ENCODE results near the gene ABAT.

DNA sequence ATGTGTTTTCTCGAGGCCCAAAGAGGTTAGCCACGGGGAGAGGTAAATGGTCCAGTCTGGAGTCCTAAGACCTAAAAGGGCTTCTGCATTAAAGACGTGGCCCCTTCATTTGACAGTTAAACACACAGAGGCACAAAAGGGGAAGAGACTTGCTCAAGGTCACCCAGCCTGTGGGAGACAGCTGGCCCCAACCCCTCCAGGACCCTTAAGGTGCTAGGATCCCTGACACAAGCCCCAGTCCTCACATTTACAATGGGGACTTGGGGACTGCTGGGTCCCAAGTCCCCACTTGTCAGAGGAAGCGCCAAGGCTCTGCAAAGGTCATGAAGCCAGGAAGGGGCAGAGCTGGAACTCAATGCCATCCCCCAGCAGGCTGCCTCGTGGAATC lies 1.7 kb downstream of the ABAT start:
- TF ChIP-seq, protein P1, sequence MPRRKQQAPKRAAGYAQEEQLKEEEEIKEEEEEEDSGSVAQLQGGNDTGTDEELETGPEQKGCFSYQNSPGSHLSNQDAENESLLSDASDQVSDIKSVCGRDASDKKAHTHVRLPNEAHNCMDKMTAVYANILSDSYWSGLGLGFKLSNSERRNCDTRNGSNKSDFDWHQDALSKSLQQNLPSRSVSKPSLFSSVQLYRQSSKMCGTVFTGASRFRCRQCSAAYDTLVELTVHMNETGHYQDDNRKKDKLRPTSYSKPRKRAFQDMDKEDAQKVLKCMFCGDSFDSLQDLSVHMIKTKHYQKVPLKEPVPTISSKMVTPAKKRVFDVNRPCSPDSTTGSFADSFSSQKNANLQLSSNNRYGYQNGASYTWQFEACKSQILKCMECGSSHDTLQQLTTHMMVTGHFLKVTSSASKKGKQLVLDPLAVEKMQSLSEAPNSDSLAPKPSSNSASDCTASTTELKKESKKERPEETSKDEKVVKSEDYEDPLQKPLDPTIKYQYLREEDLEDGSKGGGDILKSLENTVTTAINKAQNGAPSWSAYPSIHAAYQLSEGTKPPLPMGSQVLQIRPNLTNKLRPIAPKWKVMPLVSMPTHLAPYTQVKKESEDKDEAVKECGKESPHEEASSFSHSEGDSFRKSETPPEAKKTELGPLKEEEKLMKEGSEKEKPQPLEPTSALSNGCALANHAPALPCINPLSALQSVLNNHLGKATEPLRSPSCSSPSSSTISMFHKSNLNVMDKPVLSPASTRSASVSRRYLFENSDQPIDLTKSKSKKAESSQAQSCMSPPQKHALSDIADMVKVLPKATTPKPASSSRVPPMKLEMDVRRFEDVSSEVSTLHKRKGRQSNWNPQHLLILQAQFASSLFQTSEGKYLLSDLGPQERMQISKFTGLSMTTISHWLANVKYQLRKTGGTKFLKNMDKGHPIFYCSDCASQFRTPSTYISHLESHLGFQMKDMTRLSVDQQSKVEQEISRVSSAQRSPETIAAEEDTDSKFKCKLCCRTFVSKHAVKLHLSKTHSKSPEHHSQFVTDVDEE (CRISPR knock-in tag; IDR thresholded peaks at IDR 0.05), result no peak
- TF ChIP-seq, protein P2, sequence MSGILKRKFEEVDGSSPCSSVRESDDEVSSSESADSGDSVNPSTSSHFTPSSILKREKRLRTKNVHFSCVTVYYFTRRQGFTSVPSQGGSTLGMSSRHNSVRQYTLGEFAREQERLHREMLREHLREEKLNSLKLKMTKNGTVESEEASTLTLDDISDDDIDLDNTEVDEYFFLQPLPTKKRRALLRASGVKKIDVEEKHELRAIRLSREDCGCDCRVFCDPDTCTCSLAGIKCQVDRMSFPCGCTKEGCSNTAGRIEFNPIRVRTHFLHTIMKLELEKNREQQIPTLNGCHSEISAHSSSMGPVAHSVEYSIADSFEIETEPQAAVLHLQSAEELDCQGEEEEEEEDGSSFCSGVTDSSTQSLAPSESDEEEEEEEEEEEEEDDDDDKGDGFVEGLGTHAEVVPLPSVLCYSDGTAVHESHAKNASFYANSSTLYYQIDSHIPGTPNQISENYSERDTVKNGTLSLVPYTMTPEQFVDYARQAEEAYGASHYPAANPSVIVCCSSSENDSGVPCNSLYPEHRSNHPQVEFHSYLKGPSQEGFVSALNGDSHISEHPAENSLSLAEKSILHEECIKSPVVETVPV (CRISPR knock-in tag; IDR thresholded peaks at IDR 0.05), result no peak
- TF ChIP-seq GLIS3 (CRISPR knock-in tag; IDR thresholded peaks at IDR 0.05), result no peak
- TF ChIP-seq, protein P3, sequence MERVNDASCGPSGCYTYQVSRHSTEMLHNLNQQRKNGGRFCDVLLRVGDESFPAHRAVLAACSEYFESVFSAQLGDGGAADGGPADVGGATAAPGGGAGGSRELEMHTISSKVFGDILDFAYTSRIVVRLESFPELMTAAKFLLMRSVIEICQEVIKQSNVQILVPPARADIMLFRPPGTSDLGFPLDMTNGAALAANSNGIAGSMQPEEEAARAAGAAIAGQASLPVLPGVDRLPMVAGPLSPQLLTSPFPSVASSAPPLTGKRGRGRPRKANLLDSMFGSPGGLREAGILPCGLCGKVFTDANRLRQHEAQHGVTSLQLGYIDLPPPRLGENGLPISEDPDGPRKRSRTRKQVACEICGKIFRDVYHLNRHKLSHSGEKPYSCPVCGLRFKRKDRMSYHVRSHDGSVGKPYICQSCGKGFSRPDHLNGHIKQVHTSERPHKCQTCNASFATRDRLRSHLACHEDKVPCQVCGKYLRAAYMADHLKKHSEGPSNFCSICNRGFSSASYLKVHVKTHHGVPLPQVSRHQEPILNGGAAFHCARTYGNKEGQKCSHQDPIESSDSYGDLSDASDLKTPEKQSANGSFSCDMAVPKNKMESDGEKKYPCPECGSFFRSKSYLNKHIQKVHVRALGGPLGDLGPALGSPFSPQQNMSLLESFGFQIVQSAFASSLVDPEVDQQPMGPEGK (CRISPR knock-in tag; IDR thresholded peaks at IDR 0.05; ENCODE audit: borderline replicate concordance), result no peak
- no peak for TF ChIP-seq ZNF565 (CRISPR knock-in tag; conservative IDR thresholded peaks at IDR 0.05; ENCODE audit: low read depth)
- no peak for TF ChIP-seq ZNF70 (CRISPR knock-in tag; IDR thresholded peaks at IDR 0.05)
- TF ChIP-seq PPARA (CRISPR knock-in tag; IDR thresholded peaks at IDR 0.05; ENCODE audit: borderline replicate concordance), result no peak
- TF ChIP-seq RARB (CRISPR knock-in tag; IDR thresholded peaks at IDR 0.05), result no peak
- no peak for TF ChIP-seq TOX (CRISPR knock-in tag; IDR thresholded peaks at IDR 0.05; ENCODE audit: borderline replicate concordance)
- TF ChIP-seq, protein P4, sequence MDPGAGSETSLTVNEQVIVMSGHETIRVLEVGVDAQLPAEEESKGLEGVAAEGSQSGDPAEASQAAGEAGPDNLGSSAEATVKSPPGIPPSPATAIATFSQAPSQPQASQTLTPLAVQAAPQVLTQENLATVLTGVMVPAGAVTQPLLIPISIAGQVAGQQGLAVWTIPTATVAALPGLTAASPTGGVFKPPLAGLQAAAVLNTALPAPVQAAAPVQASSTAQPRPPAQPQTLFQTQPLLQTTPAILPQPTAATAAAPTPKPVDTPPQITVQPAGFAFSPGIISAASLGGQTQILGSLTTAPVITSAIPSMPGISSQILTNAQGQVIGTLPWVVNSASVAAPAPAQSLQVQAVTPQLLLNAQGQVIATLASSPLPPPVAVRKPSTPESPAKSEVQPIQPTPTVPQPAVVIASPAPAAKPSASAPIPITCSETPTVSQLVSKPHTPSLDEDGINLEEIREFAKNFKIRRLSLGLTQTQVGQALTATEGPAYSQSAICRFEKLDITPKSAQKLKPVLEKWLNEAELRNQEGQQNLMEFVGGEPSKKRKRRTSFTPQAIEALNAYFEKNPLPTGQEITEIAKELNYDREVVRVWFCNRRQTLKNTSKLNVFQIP (CRISPR knock-in tag; IDR thresholded peaks at IDR 0.05; ENCODE audit: borderline replicate concordance, low read depth), result no peak

Data from SK-N-SH treated with all-trans-retinoic acid at 6 μM for 48 hours (cell line).